ENCODE data around the gene FBP1.

The FBP1 gene

DNA sequence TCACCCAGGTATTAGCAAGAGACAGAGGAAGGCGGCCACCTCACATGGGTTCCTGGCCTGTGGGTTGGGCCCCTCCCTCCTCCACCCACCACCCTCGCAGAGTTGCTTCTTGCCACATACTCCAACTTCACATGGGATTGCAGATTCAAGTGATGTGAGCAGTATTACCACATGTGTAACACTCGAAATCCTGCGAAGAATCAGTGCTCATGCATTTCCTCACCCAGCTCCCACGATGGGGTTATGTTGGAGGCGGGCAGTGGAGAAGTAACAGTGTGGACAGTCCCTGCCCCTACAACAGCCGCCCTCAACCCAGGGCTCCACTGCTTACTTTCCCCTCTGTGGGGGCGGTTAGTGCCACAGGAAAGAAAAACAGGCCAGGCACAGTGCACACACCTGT lies 3.9 kb upstream of the FBP1 start:
- Histone ChIP-seq H3K36me3 (ENCODE audit: low read depth) (no peaks in the 10 kb centered on the region), H3K4me1 (ENCODE audit: insufficient read depth, poor library complexity, severe bottlenecking) (no peaks in the 10 kb centered on the region), H3K27me3 (ENCODE audit: insufficient read depth, poor library complexity, severe bottlenecking) (peaks cover 12% of the 10 kb centered on the region), H3K9me3 (ENCODE audit: severe bottlenecking) (no peaks in the 10 kb centered on the region), H3K4me3 (ENCODE audit: severe bottlenecking) (no peak overlapping the region), H3K27ac (ENCODE audit: poor library complexity, severe bottlenecking) (no peak overlapping the region)
- TF ChIP-seq, protein P1, sequence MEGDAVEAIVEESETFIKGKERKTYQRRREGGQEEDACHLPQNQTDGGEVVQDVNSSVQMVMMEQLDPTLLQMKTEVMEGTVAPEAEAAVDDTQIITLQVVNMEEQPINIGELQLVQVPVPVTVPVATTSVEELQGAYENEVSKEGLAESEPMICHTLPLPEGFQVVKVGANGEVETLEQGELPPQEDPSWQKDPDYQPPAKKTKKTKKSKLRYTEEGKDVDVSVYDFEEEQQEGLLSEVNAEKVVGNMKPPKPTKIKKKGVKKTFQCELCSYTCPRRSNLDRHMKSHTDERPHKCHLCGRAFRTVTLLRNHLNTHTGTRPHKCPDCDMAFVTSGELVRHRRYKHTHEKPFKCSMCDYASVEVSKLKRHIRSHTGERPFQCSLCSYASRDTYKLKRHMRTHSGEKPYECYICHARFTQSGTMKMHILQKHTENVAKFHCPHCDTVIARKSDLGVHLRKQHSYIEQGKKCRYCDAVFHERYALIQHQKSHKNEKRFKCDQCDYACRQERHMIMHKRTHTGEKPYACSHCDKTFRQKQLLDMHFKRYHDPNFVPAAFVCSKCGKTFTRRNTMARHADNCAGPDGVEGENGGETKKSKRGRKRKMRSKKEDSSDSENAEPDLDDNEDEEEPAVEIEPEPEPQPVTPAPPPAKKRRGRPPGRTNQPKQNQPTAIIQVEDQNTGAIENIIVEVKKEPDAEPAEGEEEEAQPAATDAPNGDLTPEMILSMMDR (IDR thresholded peaks at IDR 0.05; ENCODE audit: poor library complexity, severe bottlenecking): no peak
- no peak for ATAC-seq (ENCODE audit: low read depth)
- no peak for DNase-seq (ENCODE audit: low spot score)

GRCh38 chr9:94642501-94642900 lies 3.2 kb upstream of the FBP1 start:
- DNase-seq (ENCODE audit: low spot score) (no peak), ATAC-seq (ENCODE audit: low read depth) (no peak)
- no peak overlapping the region for H3K4me3 ChIP-seq (ENCODE audit: severe bottlenecking)
- no peaks in the 10 kb centered on the region for H3K36me3 ChIP-seq (ENCODE audit: low read depth)
- TF ChIP-seq, protein P1 (IDR thresholded peaks at IDR 0.05; ENCODE audit: poor library complexity, severe bottlenecking): no peak
- peaks cover 13% of the 10 kb centered on the region for H3K27me3 ChIP-seq (ENCODE audit: insufficient read depth, poor library complexity, severe bottlenecking)
- H3K9me3 ChIP-seq (ENCODE audit: severe bottlenecking): no peaks in the 10 kb centered on the region
- no peaks in the 10 kb centered on the region for H3K4me1 ChIP-seq (ENCODE audit: insufficient read depth, poor library complexity, severe bottlenecking)
- no peak overlapping the region for H3K27ac ChIP-seq (ENCODE audit: poor library complexity, severe bottlenecking)

DNA sequence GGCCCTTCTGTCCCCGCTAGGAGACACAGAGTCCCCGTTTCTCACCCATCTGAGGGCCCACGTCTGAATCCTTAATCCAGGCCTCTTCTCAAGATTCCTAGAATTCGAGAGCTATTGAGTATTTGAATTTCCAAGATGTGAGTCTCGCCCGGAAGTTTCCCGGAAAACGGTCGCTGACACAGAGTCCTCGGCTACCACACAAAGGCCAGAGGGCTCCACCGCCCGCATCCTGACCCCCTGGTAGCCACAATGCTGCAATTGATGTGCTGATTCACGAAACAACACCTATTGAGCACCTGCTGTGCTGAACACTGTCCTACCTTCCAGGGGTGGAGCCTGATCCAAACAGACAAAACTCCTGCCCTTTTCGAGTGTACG lies 670 bp upstream of the FBP1 start:
- DNase-seq (ENCODE audit: low spot score) (no peak), ATAC-seq (ENCODE audit: low read depth) (no peak)
- Histone ChIP-seq H3K9me3 (ENCODE audit: severe bottlenecking) (no peaks in the 10 kb centered on the region), H3K36me3 (ENCODE audit: low read depth) (no peaks in the 10 kb centered on the region), H3K27ac (ENCODE audit: poor library complexity, severe bottlenecking) (no peak overlapping the region), H3K27me3 (ENCODE audit: insufficient read depth, poor library complexity, severe bottlenecking) (peaks cover 13% of the 10 kb centered on the region), H3K4me1 (ENCODE audit: insufficient read depth, poor library complexity, severe bottlenecking) (no peaks in the 10 kb centered on the region), H3K4me3 (ENCODE audit: severe bottlenecking) (no peak overlapping the region)
- TF ChIP-seq, protein P1 (IDR thresholded peaks at IDR 0.05; ENCODE audit: poor library complexity, severe bottlenecking): no peak

DNA sequence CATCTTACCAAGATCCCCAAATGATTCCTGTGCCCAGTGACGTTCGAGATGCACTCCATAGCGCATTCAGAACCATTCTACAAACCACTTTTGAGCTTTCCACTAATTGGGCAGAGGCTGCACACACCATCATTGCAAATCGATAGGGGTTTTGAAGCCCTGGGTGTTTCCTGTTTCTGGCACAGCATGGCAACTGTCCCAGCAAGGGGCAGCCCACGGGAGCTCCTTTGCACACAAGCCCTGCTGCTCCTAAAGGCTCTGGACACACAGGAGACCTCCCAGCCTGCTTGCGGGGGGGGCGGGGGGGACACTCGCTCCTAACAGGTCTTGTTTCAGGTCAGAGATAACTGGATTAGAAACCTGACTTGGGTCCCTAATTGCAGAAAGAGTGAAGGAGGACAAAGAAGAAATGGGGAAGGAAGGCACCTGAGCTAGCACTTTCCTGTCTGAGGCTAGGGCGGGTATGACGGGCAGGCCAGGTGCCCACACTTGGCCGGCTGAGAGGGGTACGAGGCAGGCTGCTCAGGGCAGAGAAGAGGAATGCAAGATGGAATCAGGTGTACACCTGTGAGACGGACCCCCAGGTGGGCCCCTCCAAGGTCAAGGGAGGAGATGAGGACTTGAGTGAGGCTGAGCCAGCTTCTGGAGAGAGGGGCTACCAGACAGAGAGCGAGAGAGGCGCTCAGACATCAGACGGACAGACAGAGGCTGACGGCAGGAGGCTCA lies 820 bp downstream of the FBP1 start:
- Histone ChIP-seq H3K36me3 (ENCODE audit: low read depth) (no peaks in the 10 kb centered on the region), H3K27me3 (ENCODE audit: insufficient read depth, poor library complexity, severe bottlenecking) (peaks cover 13% of the 10 kb centered on the region), H3K4me3 (ENCODE audit: severe bottlenecking) (no peak overlapping the region), H3K27ac (ENCODE audit: poor library complexity, severe bottlenecking) (no peak overlapping the region), H3K4me1 (ENCODE audit: insufficient read depth, poor library complexity, severe bottlenecking) (no peaks in the 10 kb centered on the region), H3K9me3 (ENCODE audit: severe bottlenecking) (no peaks in the 10 kb centered on the region)
- no peak for DNase-seq (ENCODE audit: low spot score)
- no peak for ATAC-seq (ENCODE audit: low read depth)
- TF ChIP-seq, protein P1 (IDR thresholded peaks at IDR 0.05; ENCODE audit: poor library complexity, severe bottlenecking): no peak

GRCh38 chr9:94632737-94633136 lies 6.6 kb downstream of the FBP1 start:
- no peaks in the 10 kb centered on the region for H3K36me3 ChIP-seq (ENCODE audit: low read depth)
- H3K4me1 ChIP-seq (ENCODE audit: insufficient read depth, poor library complexity, severe bottlenecking): peaks cover 16% of the 10 kb centered on the region
- ATAC-seq (ENCODE audit: low read depth): no peak
- no peaks in the 10 kb centered on the region for H3K27me3 ChIP-seq (ENCODE audit: insufficient read depth, poor library complexity, severe bottlenecking)
- no peak for DNase-seq (ENCODE audit: low spot score)
- H3K4me3 ChIP-seq (ENCODE audit: severe bottlenecking): no peak overlapping the region
- TF ChIP-seq, protein P1 (IDR thresholded peaks at IDR 0.05; ENCODE audit: poor library complexity, severe bottlenecking): no peak
- H3K27ac ChIP-seq (ENCODE audit: poor library complexity, severe bottlenecking): no peak overlapping the region
- H3K9me3 ChIP-seq (ENCODE audit: severe bottlenecking): no peaks in the 10 kb centered on the region
